Left lung (tissue), 10 donors: ENCODE measurements around the gene SLC23A2. TPM values are rescaled to one million over a fixed set of nuclear protein-coding genes. Genes with fewer than 3 reads are reported as not detected.

Source experiments
- ATAC-seq: fragments of 200-7000 bp; cut with Tn5 transposase; one replicate; pipeline ENCODE4 v1.9.1; 2020; ENCODE audit warnings: moderate library complexity
- DNase-seq, 4 donors: peaks; one replicate each; pipeline ENCODE4 v3.0.0-alpha.2; 2013 to 2020
- H3K27ac ChIP-seq, 2 donors: fragments of 200-600 bp; sonication (generic) in 1 of 2; one replicate each; pipeline versions ENCODE4 v1.5.0 to v1.8.0; 2020 to 2021
- H3K27me3 ChIP-seq, 2 donors: fragments of 200-600 bp; sonication (generic) in 1 of 2; one replicate each; pipeline versions ENCODE4 v1.5.0 to v1.8.0; 2020 to 2021
- H3K36me3 ChIP-seq, 2 donors: fragments of 200-600 bp; sonication (generic) in 1 of 2; one replicate each; pipeline versions ENCODE4 v1.5.0 to v1.8.0; 2020 to 2021
- H3K4me1 ChIP-seq, 2 donors: fragments of 200-600 bp; one replicate each; pipeline ENCODE4 v1.8.0; 2021
- H3K4me3 ChIP-seq, 2 donors: fragments of 200-600 bp; sonication (generic) in 1 of 2; one replicate each; pipeline versions ENCODE4 v1.5.0 to v1.8.0; 2020 to 2021; ENCODE audit warnings: mild to moderate bottlenecking in 1 of 2
- H3K9me3 ChIP-seq, 2 donors: fragments of 200-600 bp; sonication (generic) in 1 of 2; one replicate each; pipeline versions ENCODE4 v1.5.0 to v1.8.0; 2020 to 2021
- intact Hi-C, 2 donors: fragments of 100-400 bp; cut with DNase I; formaldehyde crosslinking; loops; one replicate each; pipeline versions ENCODE4 v1.11.2 to v1.14.2; 2022
- polyA plus RNA-seq, 6 donors: library from polyadenylated mRNA; unstranded; fragments of 120-200 nt; gene quantifications; one replicate each; pipeline ENCODE4 v1.2.1, GENCODE V29; 2013; ENCODE audit not compliant: insufficient read length in 6 of 6
- total RNA-seq, 2 donors: library from RNA; stranded (reverse); fragmentation: NEBNext Ultra II Directional; extraction: Animal tissue kit (Norgen Biotek cat#: 25700); gene quantifications; one replicate each; pipeline ENCODE4 v1.2.1, GENCODE V29; 2021
- TF ChIP-seq, protein P1 (sequence below), 2 donors: fragments of 200-600 bp; sonication (generic) in 1 of 2; IDR thresholded peaks; one replicate each; pipeline versions ENCODE4 v1.5.0 to v1.8.0; 2021; ENCODE audit warnings: antibody characterized with exemption in 2 of 2
- donor health status: DM: no; HTN: yes; CAD: no.
- donor health status: DM: no; HTN: no; CAD: no.

Gene SLC23A2
- total and polyA plus RNA-seq, 8 donors: 15.8 to 27.1 (median 25.9) TPM

DNA sequence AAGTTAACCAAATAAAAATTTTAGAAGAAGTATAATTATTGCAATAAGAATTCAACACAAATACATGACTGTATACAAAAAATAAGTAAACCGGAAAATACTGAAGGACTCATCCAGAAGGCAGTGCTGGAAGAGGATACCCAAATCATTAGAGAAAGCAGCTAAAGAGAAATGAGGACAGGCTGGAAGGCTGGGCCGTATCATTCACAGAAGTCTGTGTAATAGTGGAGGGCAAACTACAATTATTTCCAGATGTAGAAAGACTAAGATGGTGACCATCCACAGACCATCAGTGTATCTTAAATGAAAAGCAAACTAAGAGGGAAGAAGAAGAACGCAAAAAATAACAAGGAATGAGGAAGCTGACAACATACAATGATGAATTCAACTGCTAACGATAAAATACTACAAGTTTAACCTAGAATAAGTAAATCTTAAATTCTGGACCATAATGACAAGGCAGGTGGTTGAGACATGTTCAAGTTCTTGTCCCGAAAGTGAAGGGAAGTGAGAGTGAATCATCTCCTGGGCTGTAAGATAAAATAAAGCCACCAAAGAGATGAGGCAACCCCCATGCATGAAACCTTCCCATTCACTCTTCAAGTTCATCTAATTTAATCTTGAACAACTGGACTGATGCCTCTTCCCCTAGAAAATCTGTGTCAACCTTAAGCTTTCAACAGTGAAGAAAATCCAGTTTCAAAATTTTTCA lies 71.5 kb downstream of the SLC23A2 start:
- no peak overlapping the region for H3K27ac ChIP-seq
- DNase-seq (no peak), ATAC-seq (no peak)
- H3K4me1 ChIP-seq: no peaks in the 10 kb centered on the region
- H3K27me3 ChIP-seq: no peaks in the 10 kb centered on the region
- intact Hi-C loops: no loop called here
- no peaks in the 10 kb centered on the region for H3K9me3 ChIP-seq
- H3K4me3 ChIP-seq: no peak overlapping the region
- H3K36me3 ChIP-seq: peaks cover 0 to 23% of the 10 kb centered on the region in 2 donors
- TF ChIP-seq, protein P1, sequence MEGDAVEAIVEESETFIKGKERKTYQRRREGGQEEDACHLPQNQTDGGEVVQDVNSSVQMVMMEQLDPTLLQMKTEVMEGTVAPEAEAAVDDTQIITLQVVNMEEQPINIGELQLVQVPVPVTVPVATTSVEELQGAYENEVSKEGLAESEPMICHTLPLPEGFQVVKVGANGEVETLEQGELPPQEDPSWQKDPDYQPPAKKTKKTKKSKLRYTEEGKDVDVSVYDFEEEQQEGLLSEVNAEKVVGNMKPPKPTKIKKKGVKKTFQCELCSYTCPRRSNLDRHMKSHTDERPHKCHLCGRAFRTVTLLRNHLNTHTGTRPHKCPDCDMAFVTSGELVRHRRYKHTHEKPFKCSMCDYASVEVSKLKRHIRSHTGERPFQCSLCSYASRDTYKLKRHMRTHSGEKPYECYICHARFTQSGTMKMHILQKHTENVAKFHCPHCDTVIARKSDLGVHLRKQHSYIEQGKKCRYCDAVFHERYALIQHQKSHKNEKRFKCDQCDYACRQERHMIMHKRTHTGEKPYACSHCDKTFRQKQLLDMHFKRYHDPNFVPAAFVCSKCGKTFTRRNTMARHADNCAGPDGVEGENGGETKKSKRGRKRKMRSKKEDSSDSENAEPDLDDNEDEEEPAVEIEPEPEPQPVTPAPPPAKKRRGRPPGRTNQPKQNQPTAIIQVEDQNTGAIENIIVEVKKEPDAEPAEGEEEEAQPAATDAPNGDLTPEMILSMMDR (IDR thresholded peaks at IDR 0.05): no peak

DNA sequence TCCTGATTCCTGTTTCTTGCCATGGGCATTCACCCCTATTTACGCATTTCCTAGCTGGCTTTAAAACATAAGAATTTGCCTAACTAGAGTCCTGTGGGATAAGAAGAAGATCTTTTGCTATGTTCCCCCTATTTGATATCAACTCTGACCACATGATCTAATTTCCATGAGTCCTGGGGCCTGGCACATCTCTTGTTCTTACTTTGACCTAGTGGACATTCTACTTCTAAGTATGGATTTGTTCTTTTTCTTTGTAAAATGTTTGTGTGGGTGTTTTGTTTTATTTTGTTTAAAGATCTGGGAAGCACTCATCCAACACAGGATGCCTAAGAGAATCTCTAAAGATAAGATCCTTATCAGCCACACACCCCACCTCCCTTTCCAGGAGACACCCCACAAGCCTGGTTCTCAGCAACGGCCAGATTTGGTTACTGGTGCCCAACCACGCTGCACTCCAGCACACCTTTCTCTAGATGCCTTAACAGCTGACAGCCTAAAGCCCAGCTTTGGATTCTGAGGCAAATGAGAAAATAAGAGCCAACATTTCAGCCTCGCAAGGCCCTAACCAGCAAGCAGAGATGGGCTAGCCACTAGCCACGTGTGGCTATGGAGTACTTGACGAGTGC lies 74.7 kb downstream of the SLC23A2 start:
- peak overlapping the region in 1 of 2 donors; percentile 50 for H3K27ac ChIP-seq
- TF ChIP-seq, protein P1 (IDR thresholded peaks at IDR 0.05): no peak
- no peak for ATAC-seq

DNA sequence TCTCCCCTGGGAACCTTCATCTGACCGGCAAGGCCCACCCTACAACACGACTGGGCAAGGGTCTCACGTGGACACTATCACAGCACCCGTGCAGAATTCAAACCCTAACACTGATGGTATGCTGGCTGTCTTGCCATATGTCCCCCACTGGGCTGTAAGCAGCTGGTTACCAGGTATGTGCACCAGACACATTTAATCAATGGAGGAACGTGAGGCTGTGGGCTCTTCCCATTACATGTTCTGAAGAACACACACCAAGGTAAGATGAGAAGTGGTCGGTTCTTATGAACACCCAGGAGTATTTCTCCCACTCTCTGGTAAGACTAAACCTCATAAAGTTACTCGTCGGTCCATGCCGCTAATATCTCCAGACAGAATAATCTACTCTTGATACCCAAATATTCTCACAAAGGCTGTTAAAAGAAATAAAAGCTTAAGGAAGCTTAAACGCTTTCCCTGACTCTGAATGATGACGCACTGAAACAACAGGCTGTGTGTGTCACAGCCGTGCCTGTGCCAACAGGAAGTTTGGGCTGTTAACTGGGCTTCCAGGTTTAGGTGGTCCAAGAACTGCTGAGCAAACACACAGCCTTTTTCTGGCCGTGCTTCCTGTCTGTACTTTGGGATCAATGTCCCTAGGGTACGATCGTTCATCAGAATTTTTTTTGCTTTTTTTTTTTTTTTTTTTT lies 75.3 kb downstream of the SLC23A2 start:
- no peaks in the 10 kb centered on the region for H3K9me3 ChIP-seq
- DNase-seq (peak in 1 of 4 donors; percentile 42), ATAC-seq (peak; percentile 54)
- H3K4me3 ChIP-seq: no peak overlapping the region
- peaks cover 0 to 4% of the 10 kb centered on the region in 2 donors for H3K4me1 ChIP-seq
- H3K27me3 ChIP-seq: no peaks in the 10 kb centered on the region
- TF ChIP-seq, protein P1 (IDR thresholded peaks at IDR 0.05): no peak
- intact Hi-C loops: no loop called here
- H3K36me3 ChIP-seq: peaks cover 0 to 8% of the 10 kb centered on the region in 2 donors
- peak overlapping the region in 1 of 2 donors; percentile 50 for H3K27ac ChIP-seq

More for the DNA sequence above, 74.7 kb downstream of the SLC23A2 start:
- no peak overlapping the region for H3K4me3 ChIP-seq
- intact Hi-C loops: no loop called here
- H3K9me3 ChIP-seq: no peaks in the 10 kb centered on the region
- H3K4me1 ChIP-seq: peaks cover 0 to 4% of the 10 kb centered on the region in 2 donors
- H3K36me3 ChIP-seq: peaks cover 0 to 14% of the 10 kb centered on the region in 2 donors
- H3K27me3 ChIP-seq: no peaks in the 10 kb centered on the region
- no peak for DNase-seq

DNA sequence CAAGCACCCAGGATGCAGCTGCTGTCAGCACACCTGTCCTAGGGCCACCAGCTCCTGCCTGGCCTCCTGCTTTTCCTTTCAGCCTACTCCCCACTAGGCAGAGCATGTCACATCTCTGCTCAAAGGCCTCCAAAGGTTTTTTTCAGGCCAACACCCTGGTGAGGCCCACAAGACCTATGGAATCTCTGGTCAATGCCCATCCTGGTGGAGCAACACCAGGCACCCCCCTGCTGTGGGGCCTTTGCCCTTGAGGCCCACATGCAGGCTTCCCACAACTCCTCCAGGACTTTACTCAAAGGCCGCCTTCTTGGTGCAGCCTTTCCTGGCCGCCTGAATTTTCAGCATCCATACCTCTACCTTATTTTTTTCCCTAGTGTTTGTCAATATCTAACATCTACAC lies 76.9 kb downstream of the SLC23A2 start:
- no peaks in the 10 kb centered on the region for H3K27me3 ChIP-seq
- DNase-seq (no peak), ATAC-seq (no peak)
- intact Hi-C loops: no loop called here
- TF ChIP-seq, protein P1 (IDR thresholded peaks at IDR 0.05): no peak
- H3K36me3 ChIP-seq: peaks cover 0 to 8% of the 10 kb centered on the region in 2 donors
- H3K27ac ChIP-seq: no peak overlapping the region
- H3K9me3 ChIP-seq: no peaks in the 10 kb centered on the region
- no peak overlapping the region for H3K4me3 ChIP-seq
- peaks cover 0 to 4% of the 10 kb centered on the region in 2 donors for H3K4me1 ChIP-seq

DNA sequence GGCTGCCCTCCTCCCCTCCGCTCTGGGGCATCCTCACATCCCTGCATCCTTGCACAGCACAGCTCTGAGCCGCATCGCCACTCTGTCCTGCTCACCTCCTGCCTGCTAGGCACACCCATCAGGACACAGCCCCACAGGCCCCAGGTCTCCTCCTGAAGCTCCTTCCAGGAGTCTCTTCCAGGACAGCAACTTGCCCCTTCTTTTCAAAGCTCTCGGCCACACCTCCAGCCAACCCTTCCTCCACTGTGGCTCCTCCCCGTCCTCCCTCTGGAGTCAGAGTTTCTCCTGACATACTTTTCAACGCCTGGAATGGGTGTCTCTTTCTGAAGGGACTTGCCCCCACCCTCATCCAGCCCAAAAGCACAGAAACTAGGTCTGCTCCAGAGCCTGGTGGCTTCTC lies 77.3 kb downstream of the SLC23A2 start:
- intact Hi-C loops: no loop called here
- Histone ChIP-seq H3K4me1 (peaks cover 0 to 4% of the 10 kb centered on the region in 2 donors), H3K9me3 (no peaks in the 10 kb centered on the region), H3K27me3 (no peaks in the 10 kb centered on the region), H3K27ac (no peak overlapping the region), H3K4me3 (no peak overlapping the region), H3K36me3 (peaks cover 0 to 4% of the 10 kb centered on the region in 2 donors)
- ATAC-seq: no peak
- TF ChIP-seq, protein P1 (IDR thresholded peaks at IDR 0.05): no peak
- no peak for DNase-seq
